ENCODE results near the gene GSTCD. TPM values are rescaled to one million over a fixed set of nuclear protein-coding genes. Genes with fewer than 3 reads are reported as not detected.
"Not testable (repeated sequence)": the region's sequence is repeated elsewhere in the genome, so short reads cannot be mapped to it uniquely, and the experiment has no call there.

GSTCD gene
- total RNA-seq, 6 donors from 2014 or later = 6.0 to 9.9 (median 8.0) TPM

GRCh38 chr4:105838082-105838481, 129.5 kb downstream of the GSTCD start:
- Histone ChIP-seq H3K27ac (no peak overlapping the region), H3K4me1 (no peaks in the 10 kb centered on the region), H3K9me3 (no peaks in the 10 kb centered on the region), H3K4me3 (no peak overlapping the region), H3K27me3 (no peaks in the 10 kb centered on the region), H3K36me3 (no peaks in the 10 kb centered on the region)
- no peak for ATAC-seq (ENCODE audit: low FRiP score in 2 of 2)
- no peak for DNase-seq
- WGBS, 2 donors = 79 to 84% methylated on average over 1 of the region's 1 CpG
- TF ChIP-seq POLR2AphosphoS5 (IDR thresholded peaks at IDR 0.05) (no peak), POLR2A (IDR thresholded peaks at IDR 0.05) (no peak), CTCF (IDR thresholded peaks at IDR 0.05) (no peak), EP300 (IDR thresholded peaks at IDR 0.05) (no peak)

DNA sequence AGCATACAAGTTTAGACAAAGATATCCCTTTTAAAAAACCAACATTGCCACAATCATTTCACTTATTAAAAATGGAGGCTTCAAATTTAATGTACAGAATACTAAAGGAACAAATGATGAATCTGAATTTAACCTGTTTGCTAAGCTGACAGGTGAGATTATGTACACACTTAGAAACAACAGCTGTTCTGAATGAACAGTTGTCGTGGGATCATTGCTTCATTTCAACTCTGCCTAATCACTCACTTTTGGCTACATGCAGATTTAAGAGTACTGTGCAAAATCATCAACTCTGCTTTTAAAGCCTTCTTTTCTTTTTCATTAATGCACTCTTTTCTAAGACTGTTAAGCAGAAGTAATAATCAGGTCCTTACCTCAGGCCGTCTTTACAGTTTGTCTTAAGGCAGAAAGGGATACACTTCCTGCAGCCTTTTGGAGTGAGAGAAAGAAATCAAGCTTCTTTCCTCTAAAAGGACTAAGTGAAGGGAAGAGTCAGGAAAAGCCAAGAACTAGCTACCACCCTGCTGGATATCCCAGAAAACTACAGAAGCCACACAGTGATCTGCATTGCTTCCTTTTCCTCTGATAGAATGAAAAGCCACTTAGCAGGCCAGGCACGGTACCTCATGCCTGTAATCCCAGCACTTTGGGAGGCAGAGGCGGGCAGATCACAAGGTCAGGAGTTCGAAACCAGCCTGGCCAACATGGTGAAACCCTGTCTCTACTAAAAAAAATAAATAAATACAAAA, 132.0 kb downstream of the GSTCD start:
- H3K4me3 ChIP-seq = no peak overlapping the region
- ATAC-seq (ENCODE audit: low FRiP score in 2 of 2) (no peak), DNase-seq (no peak)
- H3K9me3 ChIP-seq = no peaks in the 10 kb centered on the region
- TF ChIP-seq EP300 (IDR thresholded peaks at IDR 0.05) (no peak), POLR2A (IDR thresholded peaks at IDR 0.05) (no peak), CTCF (IDR thresholded peaks at IDR 0.05) (no peak), POLR2AphosphoS5 (IDR thresholded peaks at IDR 0.05) (no peak)
- H3K27ac ChIP-seq = no peak overlapping the region
- H3K4me1 ChIP-seq = no peaks in the 10 kb centered on the region
- no peaks in the 10 kb centered on the region for H3K36me3 ChIP-seq
- H3K27me3 ChIP-seq = no peaks in the 10 kb centered on the region
- WGBS, 2 donors = 89 to 90% methylated on average over 5 of the region's 5 CpGs

DNA sequence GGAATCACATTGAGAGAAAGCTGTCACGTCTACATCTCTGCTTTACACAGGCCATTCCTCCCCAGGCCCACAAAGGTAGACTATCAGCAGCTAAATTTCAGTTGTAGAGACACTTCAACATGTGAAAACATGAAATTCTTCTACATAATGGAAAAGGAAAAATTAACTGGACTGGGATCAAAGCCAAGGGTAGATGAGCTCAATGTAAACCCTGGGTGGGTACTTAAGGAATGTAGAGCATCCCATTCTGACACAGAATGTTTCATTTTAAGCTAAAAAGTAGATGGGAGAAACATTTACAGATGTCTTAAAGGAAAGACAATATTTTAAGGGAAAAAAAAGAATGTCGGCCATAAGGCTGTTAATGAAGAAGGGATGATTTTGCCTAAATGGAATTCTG, 135.4 kb downstream of the GSTCD start:
- no peaks in the 10 kb centered on the region for H3K27me3 ChIP-seq
- no peak for DNase-seq
- H3K36me3 ChIP-seq = no peaks in the 10 kb centered on the region
- H3K9me3 ChIP-seq = no peaks in the 10 kb centered on the region
- no peaks in the 10 kb centered on the region for H3K4me1 ChIP-seq
- H3K27ac ChIP-seq = no peak overlapping the region
- no peak for ATAC-seq (ENCODE audit: low FRiP score in 2 of 2)
- H3K4me3 ChIP-seq = no peak overlapping the region
- 78 to 89% methylated on average over 2 of the region's 2 CpGs for WGBS, 2 donors
- TF ChIP-seq CTCF (IDR thresholded peaks at IDR 0.05) (no peak), POLR2A (IDR thresholded peaks at IDR 0.05) (no peak), EP300 (IDR thresholded peaks at IDR 0.05) (no peak), POLR2AphosphoS5 (IDR thresholded peaks at IDR 0.05) (no peak)

DNA sequence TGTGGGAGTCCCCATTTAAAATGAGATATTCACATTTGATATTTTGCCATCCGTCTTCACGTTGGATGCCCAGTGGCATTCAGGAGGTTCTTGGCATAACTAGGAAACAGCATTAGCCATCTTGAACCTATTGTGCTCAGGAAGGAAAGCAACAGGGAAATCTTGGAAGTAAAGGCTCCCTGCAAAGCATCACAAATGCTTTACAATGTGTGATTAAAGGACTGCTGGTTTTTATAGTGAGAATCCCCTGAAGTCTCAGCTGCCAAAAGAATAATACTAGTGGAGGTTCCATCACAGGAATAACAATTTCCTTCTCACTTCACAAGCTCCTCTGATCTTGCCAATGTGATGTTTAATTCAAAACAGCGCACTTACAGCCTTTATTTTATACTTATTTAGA, 137.0 kb downstream of the GSTCD start:
- no peaks in the 10 kb centered on the region for H3K4me1 ChIP-seq
- ATAC-seq (ENCODE audit: low FRiP score in 2 of 2) = no peak
- no peak for DNase-seq
- WGBS, 2 donors = 76 to 86% methylated on average over 3 of the region's 3 CpGs
- TF ChIP-seq POLR2A (IDR thresholded peaks at IDR 0.05) (no peak), CTCF (IDR thresholded peaks at IDR 0.05) (no peak), POLR2AphosphoS5 (IDR thresholded peaks at IDR 0.05) (no peak), EP300 (IDR thresholded peaks at IDR 0.05) (no peak)
- H3K9me3 ChIP-seq = no peaks in the 10 kb centered on the region
- no peak overlapping the region for H3K4me3 ChIP-seq
- H3K36me3 ChIP-seq = no peaks in the 10 kb centered on the region
- no peaks in the 10 kb centered on the region for H3K27me3 ChIP-seq
- H3K27ac ChIP-seq = no peak overlapping the region

GRCh38 chr4:105848359-105848758, 139.8 kb downstream of the GSTCD start:
- H3K4me1 ChIP-seq; DNase-seq; H3K4me3 ChIP-seq; H3K36me3 ChIP-seq; H3K27ac ChIP-seq; ATAC-seq (ENCODE audit: low FRiP score in 2 of 2); H3K27me3 ChIP-seq; H3K9me3 ChIP-seq: not testable (repeated sequence)
- 91 to 95% methylated on average over 6 of the region's 6 CpGs for WGBS, 2 donors

Data from upper lobe of left lung (tissue), 6 donors.